ENCODE results near the gene NOTCH1. TPM values are rescaled to one million over a fixed set of nuclear protein-coding genes. Genes with fewer than 3 reads are reported as not detected.

Gene NOTCH1
- total and polyA plus RNA-seq, 2 experiments from 2014 or later = 7.1 to 20.9 TPM

- peaks cover 8% of the 10 kb centered on the region for H3K36me3 ChIP-seq
- no peaks in the 10 kb centered on the region for H3K9me3 ChIP-seq (ENCODE audit: low read depth)
- H3K4me1 ChIP-seq (ENCODE audit: low read depth) = no peaks in the 10 kb centered on the region
- no peak for DNase-seq (ENCODE audit: low read depth in 1 of 2, low spot score in 1 of 2)
- no peak overlapping the region for H3K4me3 ChIP-seq
- TF ChIP-seq CTCF (IDR thresholded peaks at IDR 0.05; ENCODE audit: low read depth, low read length) = no peak
- no peak overlapping the region for H3K27ac ChIP-seq
- no peaks in the 10 kb centered on the region for H3K27me3 ChIP-seq
Measured at GRCh38 chr9:136514022-136514714, 31.7 kb downstream of the NOTCH1 start.

GRCh38 chr9:136513191-136513590, 32.7 kb downstream of the NOTCH1 start:
- Histone ChIP-seq H3K4me1 (ENCODE audit: low read depth) (no peaks in the 10 kb centered on the region), H3K27ac (no peak overlapping the region), H3K36me3 (peaks cover 6% of the 10 kb centered on the region), H3K9me3 (ENCODE audit: low read depth) (no peaks in the 10 kb centered on the region), H3K27me3 (no peaks in the 10 kb centered on the region), H3K4me3 (no peak overlapping the region)
- TF ChIP-seq CTCF (IDR thresholded peaks at IDR 0.05; ENCODE audit: low read depth, low read length) = no peak
- DNase-seq (ENCODE audit: low read depth in 1 of 2, low spot score in 1 of 2) = no peak

- peaks cover 7% of the 10 kb centered on the region for H3K36me3 ChIP-seq
Measured at GRCh38 chr9:136512651-136513071, 33.2 kb downstream of the NOTCH1 start.

GRCh38 chr9:136511670-136512592, 33.9 kb downstream of the NOTCH1 start:
- H3K27ac ChIP-seq = no peak overlapping the region
- H3K27me3 ChIP-seq = no peaks in the 10 kb centered on the region
- H3K36me3 ChIP-seq = peaks cover 10% of the 10 kb centered on the region
- H3K4me1 ChIP-seq (ENCODE audit: low read depth) = no peaks in the 10 kb centered on the region
- H3K4me3 ChIP-seq = no peak overlapping the region
- TF ChIP-seq CTCF (IDR thresholded peaks at IDR 0.05; ENCODE audit: low read depth, low read length) = no peak
- peak in 1 of 2 donors; percentile 86 for DNase-seq (ENCODE audit: low read depth in 1 of 2, low spot score in 1 of 2)
- H3K9me3 ChIP-seq (ENCODE audit: low read depth) = no peaks in the 10 kb centered on the region

More at GRCh38 chr9:136512651-136513071, 33.2 kb downstream of the NOTCH1 start:
- no peaks in the 10 kb centered on the region for H3K9me3 ChIP-seq (ENCODE audit: low read depth)
- no peaks in the 10 kb centered on the region for H3K4me1 ChIP-seq (ENCODE audit: low read depth)
- no peak for TF ChIP-seq CTCF (IDR thresholded peaks at IDR 0.05; ENCODE audit: low read depth, low read length)
- no peaks in the 10 kb centered on the region for H3K27me3 ChIP-seq
- no peak overlapping the region for H3K27ac ChIP-seq
- peak in 1 of 2 donors; percentile 33 for DNase-seq (ENCODE audit: low read depth in 1 of 2, low spot score in 1 of 2)
- no peak overlapping the region for H3K4me3 ChIP-seq

- no peaks in the 10 kb centered on the region for H3K27me3 ChIP-seq
Measured at GRCh38 chr9:136511144-136511669, 34.6 kb downstream of the NOTCH1 start.

More at GRCh38 chr9:136511144-136511669, 34.6 kb downstream of the NOTCH1 start:
- TF ChIP-seq CTCF (IDR thresholded peaks at IDR 0.05; ENCODE audit: low read depth, low read length) = no peak
- peaks cover 13% of the 10 kb centered on the region for H3K36me3 ChIP-seq
- H3K27ac ChIP-seq = no peak overlapping the region
- DNase-seq (ENCODE audit: low read depth in 1 of 2, low spot score in 1 of 2) = no peak
- H3K9me3 ChIP-seq (ENCODE audit: low read depth) = no peaks in the 10 kb centered on the region
- H3K4me3 ChIP-seq = no peak overlapping the region
- no peaks in the 10 kb centered on the region for H3K4me1 ChIP-seq (ENCODE audit: low read depth)
